Panc1 (cell line): ENCODE results near the gene UST. TPM values are rescaled to one million over a fixed set of nuclear protein-coding genes. Genes with fewer than 3 reads are reported as not detected.

Source experiments
- ATAC-seq: fragments of 200-7000 bp; cut with Tn5 transposase; 2 replicates; pipeline ENCODE4 v1.9.1; 2020; ENCODE audit warnings: mild to moderate bottlenecking, moderate library complexity
- BruUV-seq: library from RNA; stranded (reverse); fragments of 400-500 nt; replicated peaks from 2 replicates; lab custom pipeline; 2021; lab: Mats Ljungman, UMichigan
- CTCF ChIA-PET: fragments of 300-600 bp; sonication (Branson Sonifier 250); formaldehyde crosslinking; loops from one replicate; lab custom pipeline; 2022; ENCODE audit warnings: antibody characterized with exemption; lab: Charles Lee
- POLR2A ChIA-PET: fragments of 300-600 bp; sonication (Branson Sonifier 250); formaldehyde crosslinking; loops from one replicate; lab custom pipeline; 2022; ENCODE audit warnings: antibody characterized with exemption; lab: Charles Lee
- DNase-seq: peaks from one replicate; pipeline ENCODE4 v3.0.0-alpha.2; 2010; ENCODE audit warnings: low read depth, low spot score
- H3K27ac ChIP-seq: 2 replicates; pipeline ENCODE4 v1.5.1; 2011; ENCODE audit warnings: mild to moderate bottlenecking, low read length, inconsistent platforms
- H3K27me3 ChIP-seq: fragments of 200-500 bp; sonication (Bioruptor generic); 2 replicates; pipeline ENCODE4 v1.6.0; 2014; ENCODE audit warnings: low read length, inconsistent platforms; ENCODE audit not compliant: control insufficient read depth, insufficient read depth
- H3K36me3 ChIP-seq: fragments of 200-500 bp; sonication (Bioruptor generic); 2 replicates; pipeline ENCODE4 v1.5.1; 2014; ENCODE audit warnings: inconsistent platforms, mild to moderate bottlenecking, low read length, moderate library complexity; ENCODE audit not compliant: control insufficient read depth, insufficient read depth
- H3K4me1 ChIP-seq: 2 replicates; pipeline ENCODE4 v1.5.1; 2011; ENCODE audit warnings: inconsistent platforms, mild to moderate bottlenecking, low read length, moderate library complexity; ENCODE audit not compliant: control insufficient read depth, insufficient read depth
- H3K4me3 ChIP-seq, 2 experiments: 2 replicates each; pipeline ENCODE4 v1.5.1; 2011 to 2012; ENCODE audit warnings: low read depth in 2 of 2, low read length in 2 of 2, mild to moderate bottlenecking in 2 of 2, inconsistent platforms in 1 of 2, moderate library complexity in 1 of 2
- H3K9me3 ChIP-seq: fragments of 200-500 bp; sonication (Bioruptor generic); 2 replicates; pipeline ENCODE4 v1.5.1; 2014; ENCODE audit warnings: low read depth, mild to moderate bottlenecking, inconsistent platforms, low read length, moderate library complexity; ENCODE audit not compliant: control insufficient read depth, insufficient read depth
- CTCF ChIP-seq: fragments of 450-650 bp; IDR thresholded peaks from 2 replicates; pipeline ENCODE4 v1.5.1; 2017; ENCODE audit warnings: mild to moderate bottlenecking
- POLR2AphosphoS5 ChIP-seq: IDR thresholded peaks from 2 replicates; pipeline ENCODE4 v1.6.1; 2012; ENCODE audit warnings: mild to moderate bottlenecking, low read depth, low read length, moderate library complexity
- REST ChIP-seq, 2 experiments: IDR thresholded peaks; 2 replicates each; pipeline ENCODE4 v1.6.1; 2011 to 2012; ENCODE audit warnings: low read depth in 2 of 2, control low read depth in 1 of 2, low read length in 1 of 2, mild to moderate bottlenecking in 1 of 2, moderate library complexity in 1 of 2; ENCODE audit not compliant: insufficient read depth in 1 of 2
- SIN3A ChIP-seq: IDR thresholded peaks from 2 replicates; pipeline ENCODE4 v1.6.1; 2012; ENCODE audit warnings: low read depth, mild to moderate bottlenecking, low read length, moderate library complexity, borderline replicate concordance; ENCODE audit not compliant: insufficient read depth
- TCF7L2 ChIP-seq: IDR thresholded peaks from 2 replicates; pipeline ENCODE4 v1.6.1; 2011; ENCODE audit warnings: mild to moderate bottlenecking, low read depth, low read length, inconsistent platforms
- in situ Hi-C: cut with HindIII; loops from 2 replicates; pipeline ENCODE4 v1.10.0; 2016; ENCODE audit warnings: low sequenced_read_pairs, low pct_unique_long_range_greater_than_20kb
- intact Hi-C: fragments of 100-400 bp; cut with micrococcal nuclease; formaldehyde crosslinking; loops from one replicate; pipeline ENCODE4 v1.10.0; 2022; ENCODE audit not compliant: unreplicated experiment
- total RNA-seq: library from RNA; stranded (reverse); gene quantifications from one replicate; pipeline ENCODE4 v1.2.1, GENCODE V29; 2021; ENCODE audit not compliant: unreplicated experiment

Gene UST
- total RNA-seq, 1 experiment from 2014 or later, result 0.15 TPM

- no peak for DNase-seq
- ATAC-seq, result no peak
- H3K9me3 ChIP-seq, result no peaks in the 10 kb centered on the region
- intact Hi-C loops, result no loop called here
- in situ Hi-C loops, result no loop called here
- no peak overlapping the region for H3K4me3 ChIP-seq
- TF ChIP-seq REST (IDR thresholded peaks at IDR 0.05; ENCODE audit: insufficient read depth in 1 of 2, low read depth in 2 of 2, low read length in 1 of 2) (no peak), TCF7L2 (no peak), CTCF (no peak)
- no peaks in the 10 kb centered on the region for H3K4me1 ChIP-seq
- BruUV-seq, result no TSS peak
- H3K27ac ChIP-seq, result no peak overlapping the region
- H3K36me3 ChIP-seq, result no peaks in the 10 kb centered on the region
- no peaks in the 10 kb centered on the region for H3K27me3 ChIP-seq
- POLR2A ChIA-PET, result no interaction called here
- CTCF ChIA-PET, result no interaction called here
Observed at GRCh38 chr6:148723484-148723883, 23.3 kb upstream of the UST start.

GRCh38 chr6:148724428-148724827 is 22.4 kb upstream of the UST start:
- no peaks in the 10 kb centered on the region for H3K9me3 ChIP-seq
- no peaks in the 10 kb centered on the region for H3K36me3 ChIP-seq
- ChIA-PET CTCF (no interaction called here), POLR2A (no interaction called here)
- no peak for ATAC-seq
- H3K27ac ChIP-seq, result no peak overlapping the region
- DNase-seq, result no peak
- TF ChIP-seq TCF7L2, result no peak
- no peak for TF ChIP-seq REST (IDR thresholded peaks at IDR 0.05; ENCODE audit: insufficient read depth in 1 of 2, low read depth in 2 of 2, low read length in 1 of 2)
- no peak for TF ChIP-seq POLR2AphosphoS5
- TF ChIP-seq SIN3A, result no peak
- TF ChIP-seq CTCF, result no peak
- H3K4me1 ChIP-seq, result no peaks in the 10 kb centered on the region
- BruUV-seq, result no TSS peak
- H3K27me3 ChIP-seq, result no peaks in the 10 kb centered on the region
- H3K4me3 ChIP-seq, result no peak overlapping the region
- in situ Hi-C loops (no loop called here), intact Hi-C loops (no loop called here)
